GM10248 (cell line): ENCODE measurements around the gene DSCAM.

Source experiments
- CTCF ChIA-PET: fragments of 300-600 bp; sonication (Branson Sonifier 250); formaldehyde crosslinking; extraction: SDS; loops from one replicate; lab custom pipeline; 2021; ENCODE audit warnings: antibody characterized with exemption; lab: Yijun Ruan, JAX
- POLR2A ChIA-PET: fragments of 350-650 bp; sonication (Branson Sonifier 250); formaldehyde crosslinking; extraction: SDS; loops from one replicate; lab custom pipeline; 2020; ENCODE audit warnings: antibody characterized with exemption; lab: Yijun Ruan, JAX
- DNase-seq: peaks from one replicate; pipeline ENCODE4 v3.0.0; 2012; ENCODE audit errors: extremely low spot score
- CTCF ChIP-seq: IDR thresholded peaks from 2 replicates; pipeline ENCODE4 v1.5.1; 2012; ENCODE audit warnings: mild to moderate bottlenecking, low read depth; ENCODE audit errors: extremely low read depth, missing control alignments, control extremely low read depth

Gene DSCAM

GRCh38 chr21:40250514-40251294, 596.3 kb downstream of the DSCAM start:
- TF ChIP-seq CTCF: no peak

GRCh38 chr21:40244981-40245380, 602.0 kb downstream of the DSCAM start:
- DNase-seq: no peak
- ChIA-PET CTCF (interaction anchor here (0.7 kb wide), 1 partner anchor 22 kb away, joined by 3 read pairs; no protein-coding TSS in a partner anchor), POLR2A (no interaction called here)
- no peak for TF ChIP-seq CTCF

More at GRCh38 chr21:40250514-40251294, 596.3 kb downstream of the DSCAM start:
- no peak for DNase-seq
- ChIA-PET POLR2A (no interaction called here), CTCF (interaction anchor here (1.6 kb wide), 1 partner anchor 30 kb away, joined by 5 read pairs; no protein-coding TSS in a partner anchor)

- TF ChIP-seq CTCF: no peak
- ChIA-PET CTCF (no interaction called here), POLR2A (no interaction called here)
- no peak for DNase-seq
These were observed 603.3 kb downstream of the DSCAM start for GRCh38 chr21:40243685-40244084.

- no peak for TF ChIP-seq CTCF
- no peak for DNase-seq
- ChIA-PET CTCF (no interaction called here), POLR2A (no interaction called here)
These were observed 604.2 kb downstream of the DSCAM start for GRCh38 chr21:40242586-40243265.

GRCh38 chr21:40235528-40235927, 611.4 kb downstream of the DSCAM start:
- ChIA-PET POLR2A (no interaction called here), CTCF (interaction anchor here (0.9 to 1.1 kb wide), 2 partner anchors 9 to 17 kb away, joined by 3 read pairs; no protein-coding TSS in a partner anchor)
- no peak for DNase-seq
- TF ChIP-seq CTCF: no peak

GRCh38 chr21:40231979-40232378, 615.0 kb downstream of the DSCAM start:
- CTCF ChIA-PET: no interaction called here

More at GRCh38 chr21:40231979-40232378, 615.0 kb downstream of the DSCAM start:
- no peak for DNase-seq
- POLR2A ChIA-PET: no interaction called here
- TF ChIP-seq CTCF: no peak
